ENCODE measurements around the gene IDI1. TPM values are rescaled to one million over a fixed set of nuclear protein-coding genes. Genes with fewer than 3 reads are reported as not detected.
A peak's percentile ranks its signal among the peaks of the same experiment; 100 is the strongest.

The IDI1 gene
- total RNA-seq, 2 experiments from 2014 or later: 244 to 250 TPM

GRCh38 chr10:995559-995926 is 53.4 kb downstream of the IDI1 start:
- no peak overlapping the region for H3K27ac Mint-ChIP-seq

GRCh38 chr10:994836-995558 is 53.9 kb downstream of the IDI1 start:
- Histone ChIP-seq H3K36me3 (ENCODE audit: insufficient read depth, low read length) (peaks cover 76% of the 10 kb centered on the region), H3K27ac (ENCODE audit: low read depth in 1 of 2, low read length in 2 of 2) (no peak overlapping the region), H3K9me3 (ENCODE audit: control insufficient read depth in 1 of 2, insufficient read depth in 1 of 2, low read length in 2 of 2) (no peaks in the 10 kb centered on the region), H3K4me3 (ENCODE audit: low read length) (no peak overlapping the region), H3K4me1 (ENCODE audit: insufficient read depth, low read length) (peaks cover 2% of the 10 kb centered on the region), H3K27me3 (ENCODE audit: control insufficient read depth in 1 of 2, insufficient read depth in 2 of 2, low read length in 2 of 2) (no peaks in the 10 kb centered on the region)
- Mint-ChIP-seq H3K4me1 (ENCODE audit: low read depth) (peaks cover 15% of the 10 kb centered on the region), H3K27ac (no peak overlapping the region), H3K9me3 (no peaks in the 10 kb centered on the region), H3K36me3 (ENCODE audit: low read depth) (peaks cover 87% of the 10 kb centered on the region), H3K27me3 (no peaks in the 10 kb centered on the region), H3K4me3 (no peak overlapping the region)
- intact Hi-C loops (cut with DNase I, micrococcal nuclease): no loop called here
- CTCF ChIA-PET: no interaction called here
- ATAC-seq (ENCODE audit: poor library complexity) (no peak), DNase-seq (no peak)
- no peak for TF ChIP-seq CTCF (IDR thresholded peaks at IDR 0.05)
- POLR2A ChIA-PET: no interaction called here

More at GRCh38 chr10:995559-995926, 53.4 kb downstream of the IDI1 start:
- H3K4me3 ChIP-seq (ENCODE audit: low read length): no peak overlapping the region
- no peak for DNase-seq
- intact Hi-C loops (cut with DNase I, micrococcal nuclease): no loop called here
- peaks cover 2% of the 10 kb centered on the region for H3K4me1 ChIP-seq (ENCODE audit: insufficient read depth, low read length)
- H3K36me3 Mint-ChIP-seq (ENCODE audit: low read depth): peaks cover 90% of the 10 kb centered on the region
- no peaks in the 10 kb centered on the region for H3K9me3 Mint-ChIP-seq
- H3K9me3 ChIP-seq (ENCODE audit: control insufficient read depth in 1 of 2, insufficient read depth in 1 of 2, low read length in 2 of 2): no peaks in the 10 kb centered on the region
- no peak for ATAC-seq (ENCODE audit: poor library complexity)
- H3K27ac ChIP-seq (ENCODE audit: low read depth in 1 of 2, low read length in 2 of 2): no peak overlapping the region
- H3K27me3 Mint-ChIP-seq: no peaks in the 10 kb centered on the region
- POLR2A ChIA-PET: no interaction called here
- peaks cover 9% of the 10 kb centered on the region for H3K4me1 Mint-ChIP-seq (ENCODE audit: low read depth)
- TF ChIP-seq CTCF (IDR thresholded peaks at IDR 0.05): no peak
- no peaks in the 10 kb centered on the region for H3K27me3 ChIP-seq (ENCODE audit: control insufficient read depth in 1 of 2, insufficient read depth in 2 of 2, low read length in 2 of 2)
- H3K4me3 Mint-ChIP-seq: no peak overlapping the region
- H3K36me3 ChIP-seq (ENCODE audit: insufficient read depth, low read length): peaks cover 80% of the 10 kb centered on the region
- CTCF ChIA-PET: no interaction called here

GRCh38 chr10:992871-993270 is 56.0 kb downstream of the IDI1 start:
- H3K9me3 Mint-ChIP-seq: no peaks in the 10 kb centered on the region
- no peak for ATAC-seq (ENCODE audit: poor library complexity)
- CTCF ChIA-PET: no interaction called here
- H3K27ac Mint-ChIP-seq: no peak overlapping the region
- peak overlapping the region; percentile 42 for H3K4me3 Mint-ChIP-seq
- no peak overlapping the region for H3K4me3 ChIP-seq (ENCODE audit: low read length)
- H3K27me3 ChIP-seq (ENCODE audit: control insufficient read depth in 1 of 2, insufficient read depth in 2 of 2, low read length in 2 of 2): no peaks in the 10 kb centered on the region
- peaks cover 56% of the 10 kb centered on the region for H3K36me3 ChIP-seq (ENCODE audit: insufficient read depth, low read length)
- peaks cover 84% of the 10 kb centered on the region for H3K36me3 Mint-ChIP-seq (ENCODE audit: low read depth)
- intact Hi-C loops (cut with DNase I, micrococcal nuclease): no loop called here
- no peaks in the 10 kb centered on the region for H3K9me3 ChIP-seq (ENCODE audit: control insufficient read depth in 1 of 2, insufficient read depth in 1 of 2, low read length in 2 of 2)
- peaks cover 34% of the 10 kb centered on the region for H3K4me1 Mint-ChIP-seq (ENCODE audit: low read depth)
- no peaks in the 10 kb centered on the region for H3K27me3 Mint-ChIP-seq
- TF ChIP-seq CTCF (IDR thresholded peaks at IDR 0.05): no peak
- POLR2A ChIA-PET: no interaction called here
- H3K27ac ChIP-seq (ENCODE audit: low read depth in 1 of 2, low read length in 2 of 2): no peak overlapping the region
- H3K4me1 ChIP-seq (ENCODE audit: insufficient read depth, low read length): peaks cover 15% of the 10 kb centered on the region
- no peak for DNase-seq

All from CD4-positive, alpha-beta T cell (primary cell).